ENCODE measurements around the gene PALLD. TPM values are rescaled to one million over a fixed set of nuclear protein-coding genes. Genes with fewer than 3 reads are reported as not detected.

Gene PALLD
- total RNA-seq, 1 donor from 2014 or later = 8.1 TPM

GRCh38 chr4:168618577-168619265 lies 121.9 kb downstream of the PALLD start:
- no peak for DNase-seq (ENCODE audit: low read depth in 2 of 2)

GRCh38 chr4:168619266-168619631 lies 122.4 kb downstream of the PALLD start:
- no peak for DNase-seq (ENCODE audit: low read depth in 2 of 2)

DNA sequence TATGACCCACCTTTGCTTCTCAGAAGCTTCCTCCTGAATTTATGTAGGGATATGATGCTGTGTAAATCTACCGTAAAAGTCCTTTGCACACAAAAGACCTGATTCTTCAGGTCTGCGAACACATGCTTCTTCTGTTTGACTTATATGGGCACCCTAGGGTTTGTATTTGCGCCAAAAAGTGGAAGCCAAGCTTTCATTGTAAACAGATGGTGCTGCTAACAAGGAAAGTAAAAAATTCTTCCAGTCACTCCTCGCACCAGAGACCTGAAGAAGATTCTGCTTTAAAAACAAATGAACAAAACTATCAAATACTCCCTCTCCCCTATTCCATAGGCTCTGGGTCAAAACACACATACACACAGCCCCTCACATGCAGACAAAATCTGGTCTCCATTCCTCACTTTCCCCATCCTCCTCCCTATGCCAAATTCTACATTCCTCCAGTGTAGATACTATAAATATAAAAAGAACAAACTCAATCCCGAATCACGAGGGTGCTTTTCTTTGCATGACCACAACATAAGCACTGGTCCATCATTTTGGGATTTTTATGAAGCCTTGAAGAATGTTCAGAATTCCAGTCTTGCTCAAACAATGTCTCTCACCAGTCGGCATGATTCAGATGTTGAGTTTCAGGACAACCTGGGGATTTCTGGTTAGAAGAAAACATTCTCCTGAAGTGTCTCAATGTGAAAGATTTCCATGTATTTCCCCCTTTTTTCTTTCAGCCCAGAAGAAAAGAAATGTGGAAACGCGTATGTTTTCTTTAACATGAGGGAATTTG lies 125.1 kb downstream of the PALLD start:
- no peak for DNase-seq (ENCODE audit: low read depth in 2 of 2)

- no peak for DNase-seq (ENCODE audit: low read depth in 2 of 2)
Measured at GRCh38 chr4:168622600-168622999, 125.7 kb downstream of the PALLD start.

- no peak for DNase-seq (ENCODE audit: low read depth in 2 of 2)
Measured at GRCh38 chr4:168623011-168623410, 126.2 kb downstream of the PALLD start.

DNA sequence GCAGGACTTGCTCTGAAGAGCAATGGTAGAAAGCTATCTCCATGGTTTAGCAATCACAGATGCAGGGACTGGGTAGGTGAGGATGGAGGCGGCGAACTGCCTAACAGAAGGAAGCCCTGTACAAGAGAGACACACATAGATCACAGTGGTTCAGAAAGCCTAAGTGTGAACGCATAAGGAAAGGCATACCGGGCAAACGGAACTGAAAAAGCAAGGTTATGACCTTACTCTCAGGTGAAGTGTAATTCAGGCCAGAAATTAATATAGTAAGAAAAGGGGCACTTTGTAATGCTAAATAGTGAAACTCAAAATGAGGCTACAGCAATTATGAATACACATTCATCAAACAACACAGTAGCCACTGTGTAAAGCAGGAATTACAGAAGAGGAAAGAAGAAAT lies 126.6 kb downstream of the PALLD start:
- no peak for DNase-seq (ENCODE audit: low read depth in 2 of 2)

GRCh38 chr4:168628251-168628650 lies 131.4 kb downstream of the PALLD start:
- DNase-seq (ENCODE audit: low read depth in 2 of 2) = no peak

GRCh38 chr4:168629566-168629965 lies 132.7 kb downstream of the PALLD start:
- DNase-seq (ENCODE audit: low read depth in 2 of 2) = no peak

DNA sequence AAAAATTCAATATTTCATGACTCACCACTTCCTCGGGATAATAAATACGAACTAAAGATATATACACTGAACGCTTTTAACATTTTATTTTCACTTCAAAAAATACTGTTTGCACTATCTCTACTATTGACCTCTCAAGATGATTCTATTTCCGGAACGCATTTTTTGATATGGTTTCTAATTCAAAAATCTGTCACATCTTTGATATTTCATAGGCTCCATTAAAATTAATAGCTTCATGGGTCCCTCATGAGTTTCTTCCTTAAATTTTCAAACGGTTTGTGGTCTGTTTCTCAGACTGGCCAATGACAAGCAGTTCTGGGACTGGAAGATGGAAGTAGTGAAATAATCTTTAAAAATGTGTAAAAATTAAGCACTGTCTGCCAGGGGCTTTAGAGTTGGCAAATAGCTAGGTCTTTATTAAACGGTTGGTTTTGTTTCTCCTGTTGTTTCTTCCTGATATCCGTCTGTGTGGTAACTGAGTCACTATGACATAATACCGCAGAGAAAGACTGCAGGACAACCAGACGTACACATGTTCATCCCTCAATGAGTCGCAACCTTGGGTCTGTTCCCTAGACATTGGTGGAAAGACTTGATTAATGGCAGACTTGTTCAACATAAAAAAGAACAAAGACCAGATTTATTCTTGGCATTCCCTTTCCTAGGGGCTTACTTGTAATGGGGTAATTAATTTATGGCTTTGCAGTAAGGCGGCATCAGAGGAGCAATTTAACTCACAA lies 133.8 kb downstream of the PALLD start:
- DNase-seq (ENCODE audit: low read depth in 2 of 2) = peak in 1 of 2 donors; percentile 87

GRCh38 chr4:168631241-168632162 lies 134.7 kb downstream of the PALLD start:
- DNase-seq (ENCODE audit: low read depth in 2 of 2) = peak; percentile 51 to 66

GRCh38 chr4:168632301-168632725 lies 135.5 kb downstream of the PALLD start:
- no peak for DNase-seq (ENCODE audit: low read depth in 2 of 2)

DNA sequence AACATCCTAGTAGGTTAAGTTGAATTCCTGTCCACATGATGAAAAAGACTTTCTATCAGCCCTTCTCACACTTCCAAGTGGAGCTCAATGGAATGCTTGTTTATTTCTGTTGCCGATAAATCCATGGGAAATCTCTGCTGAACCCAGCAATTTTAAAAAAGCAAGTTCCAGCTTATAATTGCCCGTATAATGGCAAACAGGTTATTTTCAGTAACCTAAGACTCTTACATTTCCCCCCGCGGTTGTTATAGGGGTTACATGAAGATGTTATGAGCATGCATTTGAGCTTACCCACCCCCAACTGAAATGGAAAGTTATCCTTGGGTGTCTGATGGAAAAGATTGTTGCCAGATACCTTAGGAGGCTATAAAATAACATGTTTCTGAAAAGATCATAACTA lies 136.2 kb downstream of the PALLD start:
- DNase-seq (ENCODE audit: low read depth in 2 of 2) = no peak

DNA sequence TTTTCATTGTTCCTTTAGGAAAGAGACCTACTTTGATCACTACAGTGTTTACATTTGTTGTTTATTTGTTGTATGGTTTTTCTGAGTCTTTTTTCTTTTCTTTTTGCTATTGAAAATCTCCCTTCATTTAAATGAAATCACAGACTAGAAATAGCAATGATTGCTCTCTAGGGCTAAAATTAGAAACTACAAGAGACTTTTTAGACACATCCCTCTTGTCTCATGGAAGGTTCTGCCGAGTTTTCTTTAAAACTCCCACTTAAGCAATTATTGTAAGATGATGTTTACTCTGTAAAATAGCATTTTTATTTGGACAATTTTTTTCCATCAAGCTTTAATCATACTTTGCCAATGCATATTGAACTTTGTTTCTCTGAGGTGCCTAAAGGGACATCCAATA lies 136.6 kb downstream of the PALLD start:
- no peak for DNase-seq (ENCODE audit: low read depth in 2 of 2)

- peak in 1 of 2 donors; percentile 40 for DNase-seq (ENCODE audit: low read depth in 2 of 2)
Measured at GRCh38 chr4:168634276-168634802, 137.5 kb downstream of the PALLD start.

DNA sequence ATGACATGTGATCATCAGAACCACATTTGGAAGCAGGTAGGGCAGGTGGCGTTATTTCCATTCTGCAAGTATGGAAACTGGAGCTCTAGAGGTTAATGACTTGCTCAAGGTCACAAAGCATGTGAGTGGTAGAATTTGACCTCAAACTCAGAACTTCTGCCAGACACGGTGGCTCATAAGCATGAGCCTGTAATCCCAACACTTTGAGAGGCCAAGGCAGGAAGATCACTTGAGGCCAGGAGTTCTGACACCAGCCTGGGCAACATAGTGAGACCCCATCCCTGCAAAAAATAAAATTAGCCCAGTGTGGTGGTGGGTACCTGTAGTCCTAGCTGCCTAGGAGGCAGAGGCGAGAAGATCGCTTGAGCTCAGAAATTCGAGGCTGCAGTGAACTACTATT lies 139.2 kb downstream of the PALLD start:
- DNase-seq (ENCODE audit: low read depth in 2 of 2) = no peak

DNA sequence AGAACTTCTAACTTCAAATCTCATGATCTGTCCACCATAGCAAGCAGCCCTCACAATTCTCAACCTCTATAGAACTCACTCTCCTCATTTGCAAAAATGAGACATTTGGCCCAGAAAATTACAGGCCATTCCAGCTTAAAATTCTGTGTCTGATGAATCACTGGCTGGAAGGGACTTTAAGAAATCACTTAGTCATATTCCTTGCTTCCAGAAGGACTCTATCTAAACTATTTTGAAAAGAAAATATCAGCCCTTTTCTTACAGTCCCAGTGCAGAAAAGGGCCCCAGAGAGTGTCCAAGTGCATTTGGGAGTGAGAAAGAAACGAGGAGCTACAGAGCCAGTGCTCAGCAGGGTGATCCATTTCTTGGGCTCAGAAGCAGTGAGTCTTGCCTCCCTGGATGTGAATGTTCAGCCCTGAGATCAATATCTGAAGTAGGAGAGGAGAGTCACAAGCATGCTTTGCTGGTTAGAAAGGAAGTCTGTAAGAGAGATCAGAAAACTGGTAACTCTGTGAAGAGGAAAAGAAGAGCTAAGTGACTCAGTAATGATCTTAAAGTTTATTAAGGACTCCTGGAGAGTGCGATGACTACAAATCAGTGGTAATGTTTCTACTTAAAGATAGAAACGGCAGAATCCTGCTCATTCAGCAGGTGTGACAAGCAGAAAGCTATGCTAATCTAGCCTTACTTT lies 139.8 kb downstream of the PALLD start:
- peak in 1 of 2 donors; percentile 55 for DNase-seq (ENCODE audit: low read depth in 2 of 2)

GRCh38 chr4:168637872-168638756 lies 141.3 kb downstream of the PALLD start:
- no peak for DNase-seq (ENCODE audit: low read depth in 2 of 2)

GRCh38 chr4:168639914-168640313 lies 143.1 kb downstream of the PALLD start:
- no peak for DNase-seq (ENCODE audit: low read depth in 2 of 2)

GRCh38 chr4:168641811-168642140 lies 144.9 kb downstream of the PALLD start:
- no peak for DNase-seq (ENCODE audit: low read depth in 2 of 2)

GRCh38 chr4:168642591-168642990 lies 145.7 kb downstream of the PALLD start:
- no peak for DNase-seq (ENCODE audit: low read depth in 2 of 2)
